HG02840 (cell line): ENCODE results near the gene TINAG.

Experiments
- ATAC-seq: cut with Tn5 transposase; IDR thresholded peaks from one replicate; pipeline ENCODE4 v1.9.1; 2021; ENCODE audit warnings: mild to moderate bottlenecking, moderate library complexity, moderate number of reproducible peaks; ENCODE audit not compliant: unreplicated experiment, low FRiP score

The TINAG gene

GRCh38 chr6:54308289-54308985, at the start of gene TINAG:
TSS of gene TINAG (plus strand) at chr6:54308441. CDS start at chr6:54308551, 110 bp downstream.
- no peak for ATAC-seq

DNA sequence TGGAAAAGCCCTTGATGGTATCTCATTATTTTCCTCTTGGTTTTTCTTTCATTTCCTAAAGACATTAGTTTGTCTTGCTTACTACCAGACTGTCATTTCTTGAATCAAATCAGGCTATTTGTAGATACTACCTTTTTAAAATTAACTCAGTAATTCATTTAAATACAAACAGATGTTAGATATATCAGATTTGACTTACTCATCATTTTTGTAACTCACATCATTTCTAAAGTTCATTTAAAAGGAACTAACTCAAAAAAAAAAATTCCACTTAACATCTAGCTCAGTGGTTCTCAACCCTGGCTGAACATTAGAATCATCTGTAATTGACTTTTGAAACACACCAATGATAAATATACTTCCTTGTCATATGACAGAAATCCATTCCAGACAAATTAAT, 48.2 kb upstream of the TINAG start:
- no peak for ATAC-seq

GRCh38 chr6:54262499-54262898, 45.7 kb upstream of the TINAG start:
- ATAC-seq, result no peak

DNA sequence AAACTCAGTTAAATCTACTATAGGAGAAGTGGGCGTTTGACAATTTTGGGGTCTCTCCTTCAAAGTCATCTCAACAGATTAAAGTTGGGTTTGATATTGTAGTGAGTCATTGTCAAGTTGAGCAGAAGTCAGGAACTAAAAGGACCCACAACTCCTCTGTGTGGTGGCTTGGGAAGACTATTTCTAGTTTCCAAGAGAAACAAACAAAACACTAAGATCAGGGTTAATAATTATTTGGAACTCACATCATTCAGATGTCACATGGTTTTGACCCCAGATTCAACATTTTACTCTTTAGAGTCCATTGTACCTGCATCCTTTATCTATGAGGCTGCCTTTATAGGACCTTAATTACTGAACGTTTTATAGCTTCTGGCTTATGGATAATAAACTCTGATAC, 45.3 kb upstream of the TINAG start:
- ATAC-seq, result no peak

GRCh38 chr6:54264581-54265272, 43.5 kb upstream of the TINAG start:
- ATAC-seq, result no peak

DNA sequence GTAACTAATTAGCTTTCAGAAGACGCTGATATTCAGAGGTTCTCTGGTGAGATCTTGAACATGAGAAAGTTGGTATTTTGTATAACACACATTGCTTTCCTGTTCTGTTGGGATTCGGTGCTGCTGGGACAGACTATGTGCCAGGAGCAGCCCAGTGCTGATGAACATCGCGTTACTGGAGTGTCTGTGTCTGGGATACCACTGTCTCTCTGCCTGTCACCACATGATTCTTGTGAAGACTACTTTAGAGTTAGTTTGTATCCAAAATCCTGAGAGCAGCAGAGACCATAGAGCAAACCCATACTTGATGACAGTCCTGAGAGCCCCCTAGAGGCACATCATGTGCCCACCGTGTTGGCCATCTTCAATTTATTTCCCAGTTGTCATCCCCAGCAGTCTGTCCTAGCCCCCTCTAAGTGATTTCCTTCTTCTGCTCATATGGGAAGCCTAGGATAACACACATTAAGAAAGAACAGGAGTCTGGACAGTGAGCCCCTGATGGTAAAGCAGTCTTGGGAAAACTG, 41.8 kb upstream of the TINAG start:
- ATAC-seq, result no peak

DNA sequence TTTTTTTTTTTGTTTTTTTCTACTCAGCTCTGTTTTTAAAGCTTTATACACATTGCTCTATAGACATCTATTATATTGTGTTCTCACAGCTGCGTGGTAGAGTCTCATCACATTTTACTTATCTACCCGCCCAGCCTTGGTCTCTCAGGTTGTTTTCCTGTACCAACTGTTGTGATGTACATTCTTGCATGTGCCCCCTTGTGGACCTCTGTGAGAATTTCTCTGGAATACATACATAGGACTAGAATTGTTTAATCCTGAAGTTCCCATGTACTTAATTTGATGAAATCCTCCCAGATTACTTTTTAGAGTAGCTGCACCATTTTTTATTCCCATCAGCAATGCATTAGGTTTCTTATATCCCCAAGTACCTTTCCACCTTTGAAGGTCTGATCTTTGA, 40.4 kb upstream of the TINAG start:
- ATAC-seq, result no peak

DNA sequence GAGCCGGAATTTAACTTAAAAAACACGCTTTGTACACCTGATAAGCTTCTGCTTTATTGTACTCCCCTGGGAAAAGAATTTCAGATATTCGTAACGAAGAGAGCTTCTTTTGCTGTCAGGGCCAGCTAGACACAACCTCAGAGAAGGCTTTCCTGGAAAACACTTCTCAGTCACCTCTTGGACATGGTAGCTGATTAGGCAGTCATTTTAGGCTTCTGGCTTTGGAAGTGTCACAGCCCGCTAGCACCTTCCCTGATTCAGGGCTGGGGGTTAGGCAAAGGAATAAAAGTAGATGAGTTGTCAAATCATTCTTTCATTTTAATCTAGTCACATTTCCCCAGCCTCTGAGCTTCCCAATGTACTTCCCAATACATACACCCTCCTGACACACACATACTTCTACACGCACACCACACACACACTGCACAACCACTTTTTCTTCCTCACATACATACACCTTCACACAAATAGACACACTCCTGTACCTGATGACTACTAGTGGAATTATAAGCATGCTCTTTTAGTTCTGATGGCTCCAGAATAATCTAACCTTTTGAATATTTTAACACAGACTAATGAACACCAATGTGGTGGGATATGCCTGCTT, 34.9 kb upstream of the TINAG start:
- ATAC-seq, result no peak

- no peak for ATAC-seq
Observed at GRCh38 chr6:54274383-54274782, 33.9 kb upstream of the TINAG start.

DNA sequence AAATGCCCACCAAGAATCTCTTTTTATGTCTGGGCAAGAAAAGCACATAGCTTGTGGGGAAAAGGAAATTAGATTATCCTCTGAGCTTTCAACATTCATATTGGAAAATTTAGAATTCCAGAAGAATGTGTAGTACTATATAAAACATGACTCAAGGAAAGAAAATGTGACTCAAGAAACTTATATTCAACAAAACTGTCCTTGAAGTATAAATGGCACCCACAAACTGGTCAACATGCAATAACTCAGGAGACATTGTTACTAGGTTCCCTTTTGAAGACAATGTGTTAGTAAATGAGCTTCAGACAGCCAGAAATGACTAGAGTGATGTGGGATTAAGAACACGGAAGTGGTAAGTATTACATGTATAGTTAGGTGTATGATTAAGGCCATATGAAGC, 26.1 kb upstream of the TINAG start:
- no peak for ATAC-seq

GRCh38 chr6:54284161-54284860, 23.9 kb upstream of the TINAG start:
- no peak for ATAC-seq

GRCh38 chr6:54285595-54285994, 22.6 kb upstream of the TINAG start:
- ATAC-seq, result no peak

DNA sequence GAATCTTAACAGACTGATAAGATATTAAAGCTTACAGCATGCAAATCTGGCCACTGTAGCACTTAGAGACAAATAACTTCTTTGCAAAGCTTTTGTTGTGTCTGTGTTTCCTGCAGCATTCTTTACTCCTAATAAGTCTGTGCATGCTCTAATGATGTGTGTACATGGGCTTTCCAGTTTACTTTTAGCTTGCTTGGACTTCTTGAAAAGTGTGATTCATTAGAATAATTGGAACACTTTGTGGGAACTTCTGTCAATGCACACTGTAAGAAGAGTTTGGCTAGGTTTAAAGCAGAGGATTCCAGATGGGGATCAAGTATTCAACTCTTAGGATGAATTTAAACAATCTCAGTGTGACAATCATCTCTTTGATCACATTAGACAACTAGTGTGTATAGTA, 22.1 kb upstream of the TINAG start:
- no peak for ATAC-seq

GRCh38 chr6:54288474-54288873, 19.8 kb upstream of the TINAG start:
- no peak for ATAC-seq

GRCh38 chr6:54289426-54289825, 18.8 kb upstream of the TINAG start:
- no peak for ATAC-seq

GRCh38 chr6:54291146-54291545, 17.1 kb upstream of the TINAG start:
- ATAC-seq, result no peak

- ATAC-seq, result peak; percentile 97
Observed at GRCh38 chr6:54291738-54292137, 16.5 kb upstream of the TINAG start.

- no peak for ATAC-seq
Observed at GRCh38 chr6:54294965-54295532, 13.2 kb upstream of the TINAG start.

DNA sequence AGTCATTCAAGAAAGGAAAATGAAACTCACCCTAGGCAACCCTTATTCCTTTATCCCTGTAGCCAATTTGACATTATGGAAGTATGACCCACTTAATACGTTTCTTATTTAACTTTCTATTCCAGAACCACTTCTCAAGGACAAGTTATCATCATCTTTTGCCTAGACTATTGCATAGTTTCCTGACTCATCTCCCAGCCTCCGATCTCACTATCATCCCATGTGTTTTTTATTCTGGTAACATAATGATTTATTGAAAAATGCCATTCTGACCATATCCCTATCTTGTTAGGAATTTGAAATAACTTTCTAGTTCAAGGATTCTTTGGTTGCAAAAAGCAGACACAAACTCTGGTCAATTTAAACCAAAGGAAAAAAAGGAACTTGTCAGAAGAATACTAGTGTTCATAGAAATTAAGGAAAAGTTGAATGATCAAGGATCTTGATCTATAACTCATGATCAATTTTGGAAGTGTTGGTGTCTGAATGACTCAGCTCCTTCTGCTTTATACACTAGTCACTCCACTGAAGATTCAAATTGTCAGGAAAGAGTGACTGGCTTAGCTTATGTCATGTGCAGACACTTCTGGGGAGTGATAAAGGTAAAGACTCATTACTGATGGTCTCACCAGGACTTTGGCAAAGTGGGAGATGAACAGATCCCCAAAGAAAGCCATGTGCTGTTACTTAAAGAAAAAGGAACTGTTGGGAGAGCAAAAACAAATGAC, 8.5 kb upstream of the TINAG start:
- ATAC-seq, result no peak

DNA sequence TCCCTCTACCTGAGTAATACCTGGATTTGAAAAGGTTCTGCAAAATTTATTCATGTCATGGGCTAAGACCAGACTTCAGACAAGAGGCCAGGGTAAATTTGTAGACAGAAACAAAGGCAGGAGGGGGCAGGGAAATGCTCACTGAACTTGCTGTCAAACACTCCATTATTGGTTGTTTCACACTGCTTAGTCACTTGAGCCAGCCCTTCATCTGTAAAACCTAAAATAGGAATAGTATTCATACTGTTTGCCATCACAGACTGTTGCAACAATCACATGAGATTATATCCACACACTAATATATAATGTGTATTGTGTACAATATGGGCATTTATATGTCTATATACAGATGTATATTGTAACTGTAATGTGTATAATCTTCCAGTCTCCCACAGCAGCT, 6.5 kb upstream of the TINAG start:
- ATAC-seq, result no peak
